GM18511 (cell line): ENCODE results near the gene CACNG5.

Experiments
- ATAC-seq: cut with Tn5 transposase; IDR thresholded peaks from one replicate; pipeline ENCODE4 v1.9.1; 2021; ENCODE audit warnings: mild to moderate bottlenecking, moderate library complexity; ENCODE audit not compliant: unreplicated experiment

The CACNG5 gene, protein sequence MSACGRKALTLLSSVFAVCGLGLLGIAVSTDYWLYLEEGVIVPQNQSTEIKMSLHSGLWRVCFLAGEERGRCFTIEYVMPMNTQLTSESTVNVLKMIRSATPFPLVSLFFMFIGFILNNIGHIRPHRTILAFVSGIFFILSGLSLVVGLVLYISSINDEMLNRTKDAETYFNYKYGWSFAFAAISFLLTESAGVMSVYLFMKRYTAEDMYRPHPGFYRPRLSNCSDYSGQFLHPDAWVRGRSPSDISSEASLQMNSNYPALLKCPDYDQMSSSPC

DNA sequence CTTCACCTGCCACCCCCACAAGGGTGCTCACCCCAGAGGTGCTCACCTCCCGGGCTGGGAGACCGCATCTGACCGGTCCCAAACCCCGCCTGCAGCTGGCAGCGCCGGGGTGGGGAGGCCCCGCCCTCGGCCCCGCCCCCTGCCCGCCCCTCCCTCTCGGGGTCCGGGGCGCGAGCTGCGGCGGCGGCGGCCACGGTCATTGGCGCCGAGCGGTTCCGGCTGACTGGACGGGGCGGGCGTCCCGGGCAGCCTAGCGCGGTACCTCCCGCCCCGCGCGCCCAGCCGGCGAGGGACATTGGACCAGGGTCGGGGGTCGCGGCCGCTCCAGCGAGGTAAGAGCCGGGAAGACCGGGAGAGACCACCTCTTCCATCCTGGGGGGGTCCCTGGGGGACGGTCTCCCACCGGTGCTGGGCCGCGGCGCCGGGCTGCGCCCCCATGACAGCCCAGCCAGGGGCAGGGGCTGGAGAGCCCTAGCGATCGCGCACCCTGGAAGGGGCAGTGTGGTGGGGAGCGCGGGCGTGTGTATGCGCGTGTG, at the start of gene CACNG5:
Gene CACNG5, plus strand, starts transcription at position 199 of the 536 bp plus-strand sequence. CDS start 42,216 bp downstream, outside the sequence.
- no peak for ATAC-seq

DNA sequence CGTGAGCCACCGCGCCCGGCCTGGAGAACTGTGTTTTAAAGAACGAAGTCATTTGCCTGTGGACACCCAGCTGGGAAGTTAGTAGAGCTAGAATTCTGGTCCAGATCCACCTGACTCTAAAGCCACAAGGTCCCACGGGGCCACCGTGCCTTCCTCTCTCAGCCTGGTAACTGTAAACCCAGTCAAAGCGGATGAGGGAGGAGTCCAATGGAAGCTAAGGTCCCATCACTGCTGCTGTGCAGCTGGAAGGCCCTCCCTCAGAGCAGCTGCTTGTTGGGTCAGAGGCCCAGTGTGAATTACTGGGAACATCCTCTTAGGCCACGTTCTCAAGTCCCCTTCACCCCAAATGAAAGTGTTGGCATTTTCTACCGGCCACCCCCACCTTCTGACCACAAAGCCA, 48.8 kb upstream of the CACNG5 start:
- ATAC-seq, result no peak

GRCh38 chr17:66787914-66788313, 47.0 kb upstream of the CACNG5 start:
- ATAC-seq, result no peak

GRCh38 chr17:66789093-66789492, 45.8 kb upstream of the CACNG5 start:
- ATAC-seq, result no peak

DNA sequence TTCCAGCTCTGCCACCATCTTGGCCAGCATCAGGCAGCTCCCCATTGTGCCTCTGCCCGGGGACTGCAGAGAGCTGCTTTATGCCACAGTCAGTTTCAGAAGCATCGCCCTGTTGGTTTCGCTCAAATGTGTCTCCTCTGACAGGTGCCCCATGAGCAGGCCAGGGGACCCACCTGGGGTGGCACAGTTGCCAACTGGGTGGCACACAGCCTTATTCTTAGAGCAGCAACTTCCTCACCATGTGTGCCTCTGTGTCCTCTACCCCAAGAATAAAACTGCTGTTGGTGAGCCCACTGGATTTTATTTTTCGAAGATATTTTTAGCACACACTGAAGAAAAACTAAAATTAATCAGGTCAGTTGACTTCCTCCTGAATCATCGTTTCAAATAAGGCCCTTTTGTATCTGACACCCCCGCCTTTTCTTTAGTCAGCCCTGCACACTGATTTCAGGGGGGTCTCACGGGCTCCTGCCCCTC, 44.9 kb upstream of the CACNG5 start:
- ATAC-seq, result no peak

DNA sequence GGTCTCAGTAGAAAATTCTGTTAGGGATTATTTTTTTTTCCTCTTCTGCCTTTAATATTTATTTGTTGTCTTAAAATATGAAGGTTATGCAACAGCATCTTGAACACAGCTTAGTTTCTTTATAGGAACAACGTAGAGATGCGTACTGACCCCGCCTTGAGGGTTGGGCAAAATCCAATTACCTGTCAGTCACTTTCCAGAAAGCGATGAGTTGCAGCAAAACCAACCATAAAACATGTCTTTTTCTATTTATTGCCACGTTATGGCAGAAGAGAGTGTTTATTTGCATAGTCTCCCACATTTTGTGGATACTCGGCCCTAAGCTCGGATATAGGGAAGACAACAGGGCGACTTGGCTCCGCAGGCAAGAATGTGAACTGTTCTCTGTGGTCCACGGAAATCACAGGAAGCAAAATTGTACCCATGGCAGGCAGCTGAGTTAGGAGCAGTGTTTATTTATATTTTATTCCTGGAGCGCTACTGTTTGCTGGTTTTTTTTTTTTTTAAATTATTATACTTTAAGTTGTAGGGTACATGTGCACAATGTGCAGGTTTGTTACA, 44.3 kb upstream of the CACNG5 start:
- no peak for ATAC-seq

- ATAC-seq, result no peak
These were observed 43.6 kb upstream of the CACNG5 start for GRCh38 chr17:66791347-66791746.

DNA sequence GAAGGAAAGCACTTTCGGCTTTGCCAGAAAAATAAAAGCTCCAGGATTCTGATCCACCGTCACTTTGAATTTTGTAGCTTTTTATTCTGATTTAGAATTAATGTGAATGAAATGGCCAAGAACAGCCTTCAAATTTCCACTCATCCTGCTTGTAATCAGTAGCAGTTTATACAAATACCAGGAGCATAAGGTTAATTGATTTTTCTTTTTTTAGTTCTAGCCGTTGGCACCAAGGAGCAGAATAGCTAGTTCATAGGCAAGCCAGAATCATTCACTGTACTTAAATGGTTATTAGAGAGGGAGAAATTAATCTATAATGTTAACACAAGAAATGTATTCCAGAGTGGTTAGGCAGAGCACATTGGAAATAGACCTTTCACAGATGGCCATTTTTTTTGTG, 41.1 kb upstream of the CACNG5 start:
- no peak for ATAC-seq

DNA sequence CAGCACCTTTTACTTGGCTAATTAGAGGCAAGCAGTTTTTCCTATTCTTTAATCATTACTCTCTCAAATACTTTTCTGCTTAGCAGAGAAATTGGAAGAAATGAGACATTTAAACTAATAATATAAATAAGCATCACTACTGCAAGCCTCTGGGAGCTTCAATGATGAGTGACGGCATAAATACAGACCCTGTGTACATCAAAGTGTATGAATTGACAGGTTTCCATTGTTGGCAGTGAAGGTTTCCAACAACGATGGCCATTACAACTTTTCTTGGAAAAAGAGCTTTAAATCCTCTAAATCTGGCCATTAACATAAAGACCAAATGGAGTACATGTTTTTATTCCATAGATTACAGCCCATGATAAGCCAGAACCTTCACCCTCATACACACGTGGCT, 39.4 kb upstream of the CACNG5 start:
- ATAC-seq, result no peak

- no peak for ATAC-seq
These were observed 34.9 kb upstream of the CACNG5 start for GRCh38 chr17:66799849-66800537.

DNA sequence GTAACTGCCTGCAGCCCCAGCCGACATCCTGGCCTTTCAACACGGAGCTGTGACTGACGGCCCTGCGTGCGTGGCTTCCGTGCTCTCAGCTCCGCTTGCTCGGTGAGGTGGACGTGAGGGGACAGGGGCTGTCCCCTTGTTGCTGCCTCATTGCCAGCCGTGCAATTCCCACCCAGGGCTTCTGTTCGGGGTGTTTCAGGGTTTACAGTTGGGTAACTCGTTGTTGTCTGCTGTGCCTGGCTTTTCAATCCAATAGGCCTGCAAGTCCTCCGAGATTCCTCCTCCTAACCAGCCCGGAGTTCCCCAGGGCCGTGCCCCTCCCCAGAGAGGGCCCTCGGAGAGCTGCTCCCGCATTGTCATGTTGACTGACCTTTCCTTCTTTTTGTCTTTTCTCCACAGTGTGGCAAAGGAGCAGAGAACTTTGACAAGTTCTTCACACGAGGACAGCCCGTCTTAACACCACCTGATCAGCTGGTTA, 31.4 kb upstream of the CACNG5 start:
- ATAC-seq, result no peak

DNA sequence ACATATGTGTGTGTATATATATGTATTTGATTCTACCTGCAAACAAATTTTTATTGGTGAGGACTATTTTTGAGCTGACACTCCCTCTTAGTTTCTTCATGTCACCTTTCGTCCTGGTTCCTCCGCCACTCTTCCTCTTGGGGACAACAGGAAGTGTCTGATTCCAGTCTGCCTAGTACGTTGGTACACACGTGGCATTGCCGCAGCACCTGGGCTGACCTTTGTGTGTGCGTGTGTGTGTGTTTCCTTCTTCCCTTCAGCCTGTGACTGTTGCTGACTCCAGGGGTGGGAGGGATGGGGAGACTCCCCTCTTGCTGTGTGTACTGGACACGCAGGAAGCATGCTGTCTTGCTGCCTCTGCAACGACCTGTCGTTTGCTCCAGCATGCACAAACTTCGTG, 29.4 kb upstream of the CACNG5 start:
- ATAC-seq, result no peak

DNA sequence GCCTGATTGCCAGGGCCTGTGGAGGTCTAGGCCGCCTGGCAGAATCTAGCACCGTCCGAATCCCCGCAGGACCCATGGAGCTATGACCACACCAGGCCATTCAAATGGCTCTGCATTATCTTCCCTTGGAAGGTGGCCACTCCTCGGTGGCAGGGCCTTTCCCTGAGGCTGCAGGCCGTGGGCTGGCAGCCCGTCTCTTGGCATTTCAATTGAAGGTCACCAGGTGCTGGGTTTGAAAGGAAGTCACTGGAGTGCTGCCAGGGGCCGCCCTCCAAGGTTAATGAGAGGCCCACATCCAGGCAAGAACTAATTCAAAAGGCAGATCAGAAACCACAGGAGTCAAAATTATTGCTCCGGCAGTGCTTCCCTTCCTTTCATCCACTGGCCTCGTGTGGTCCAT, 27.7 kb upstream of the CACNG5 start:
- no peak for ATAC-seq

- ATAC-seq, result no peak
These were observed 25.5 kb upstream of the CACNG5 start for GRCh38 chr17:66809408-66809807.

DNA sequence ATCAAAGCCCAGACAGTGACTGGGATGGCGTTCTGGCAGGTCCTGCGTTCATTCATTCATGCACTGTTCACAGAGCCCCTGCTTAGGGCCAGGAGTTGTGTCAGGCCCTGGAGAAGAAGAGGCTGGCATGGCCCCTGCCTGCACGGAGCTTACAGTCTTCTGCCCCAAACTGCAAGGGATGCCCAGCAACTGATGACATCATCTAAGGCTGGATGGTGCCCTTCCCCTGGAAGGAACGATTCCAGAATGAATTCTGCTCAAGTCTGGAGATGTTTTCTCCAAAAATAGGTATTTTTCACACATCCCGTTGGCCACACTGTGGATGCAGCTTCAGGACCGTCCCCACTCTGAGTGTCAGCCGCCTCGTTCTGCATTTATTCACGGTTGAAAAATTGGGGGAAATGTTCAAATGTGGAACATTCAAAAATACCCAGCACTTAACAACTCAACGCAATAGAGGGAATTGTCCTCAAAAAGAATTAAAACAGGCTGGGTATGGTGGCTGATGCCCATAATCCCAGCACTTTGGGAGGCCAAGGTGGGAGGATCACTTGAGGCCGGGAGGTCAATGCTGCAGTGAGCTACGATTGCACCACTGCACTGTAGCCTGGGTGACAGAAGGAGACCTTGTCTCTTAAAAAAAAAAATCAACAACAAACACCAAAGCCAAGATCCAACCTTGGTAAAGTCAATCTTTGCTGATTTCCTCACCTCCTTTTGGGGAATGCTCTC, 23.8 kb upstream of the CACNG5 start:
- no peak for ATAC-seq

DNA sequence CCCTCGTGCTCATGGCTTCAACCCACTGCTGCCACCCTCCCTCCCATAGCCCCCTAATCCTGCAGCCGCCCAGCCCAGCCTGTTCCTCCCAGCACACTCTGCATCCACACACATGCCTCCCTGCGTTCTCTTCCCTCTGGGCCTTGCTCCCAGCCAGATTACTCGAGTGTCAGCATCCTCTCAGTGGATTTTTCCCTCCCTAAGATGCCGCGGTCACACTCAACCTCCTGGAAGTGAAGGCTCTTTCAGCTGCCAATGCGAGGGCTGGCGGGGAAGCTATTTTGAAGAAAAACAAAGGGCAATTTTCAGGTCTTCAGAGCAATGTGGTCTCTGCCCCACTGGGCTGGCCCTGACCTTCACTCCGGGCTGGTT, 23.2 kb upstream of the CACNG5 start:
- ATAC-seq, result no peak

DNA sequence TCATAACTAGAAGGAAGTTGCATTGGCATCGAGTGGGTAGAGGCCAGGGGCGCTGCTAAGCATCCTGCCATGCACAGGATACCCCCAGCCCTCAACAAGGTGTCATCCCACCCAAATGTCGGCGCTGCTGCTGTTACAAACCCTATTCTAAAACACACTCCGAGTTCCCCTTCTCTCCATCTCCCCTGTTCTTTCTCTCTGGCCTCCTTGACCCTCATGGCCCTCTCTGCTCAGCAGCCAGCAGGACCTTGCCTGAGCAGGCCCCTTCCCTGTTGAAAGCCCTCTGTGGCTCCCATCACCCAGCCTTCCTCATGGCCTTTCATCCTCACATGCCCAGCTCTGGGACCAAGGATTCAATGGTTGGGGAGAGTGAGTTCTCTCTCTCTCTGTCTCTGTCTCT, 22.3 kb upstream of the CACNG5 start:
- ATAC-seq, result no peak

- no peak for ATAC-seq
These were observed 21.6 kb upstream of the CACNG5 start for GRCh38 chr17:66813296-66813695.

- no peak for ATAC-seq
These were observed 20.9 kb upstream of the CACNG5 start for GRCh38 chr17:66814026-66814425.

- ATAC-seq, result no peak
These were observed 20.3 kb upstream of the CACNG5 start for GRCh38 chr17:66814570-66814969.

DNA sequence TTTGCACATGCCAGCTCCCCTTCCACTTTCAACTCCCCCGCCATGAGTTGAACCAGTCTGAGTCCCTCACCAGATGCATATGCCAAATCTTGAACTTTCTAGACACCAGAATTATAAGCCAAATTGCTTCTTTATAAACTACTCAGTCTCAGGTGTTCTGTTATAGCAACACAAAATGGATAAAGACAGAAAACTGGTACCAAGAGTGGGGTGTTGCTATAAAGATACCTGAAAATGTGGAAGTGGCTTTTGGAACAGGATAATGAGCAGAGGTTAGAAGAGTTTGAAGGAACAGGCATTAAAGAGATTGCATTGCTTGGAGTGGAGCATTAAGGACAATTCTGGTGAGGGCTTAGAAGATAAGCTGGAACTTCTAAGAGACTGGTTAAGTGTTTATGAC, 17.2 kb upstream of the CACNG5 start:
- no peak for ATAC-seq
